GM18868 (cell line): ENCODE measurements around the gene TDP1.
A peak's percentile ranks its signal among the peaks of the same experiment; 100 is the strongest.
"Not testable (repeated sequence)": the region's sequence is repeated elsewhere in the genome, so short reads cannot be mapped to it uniquely, and the experiment has no call there.

Source experiments
- ATAC-seq: cut with Tn5 transposase; IDR thresholded peaks from one replicate; pipeline ENCODE4 v1.9.1; 2021; ENCODE audit warnings: mild to moderate bottlenecking, moderate library complexity; ENCODE audit not compliant: unreplicated experiment

Gene TDP1

DNA sequence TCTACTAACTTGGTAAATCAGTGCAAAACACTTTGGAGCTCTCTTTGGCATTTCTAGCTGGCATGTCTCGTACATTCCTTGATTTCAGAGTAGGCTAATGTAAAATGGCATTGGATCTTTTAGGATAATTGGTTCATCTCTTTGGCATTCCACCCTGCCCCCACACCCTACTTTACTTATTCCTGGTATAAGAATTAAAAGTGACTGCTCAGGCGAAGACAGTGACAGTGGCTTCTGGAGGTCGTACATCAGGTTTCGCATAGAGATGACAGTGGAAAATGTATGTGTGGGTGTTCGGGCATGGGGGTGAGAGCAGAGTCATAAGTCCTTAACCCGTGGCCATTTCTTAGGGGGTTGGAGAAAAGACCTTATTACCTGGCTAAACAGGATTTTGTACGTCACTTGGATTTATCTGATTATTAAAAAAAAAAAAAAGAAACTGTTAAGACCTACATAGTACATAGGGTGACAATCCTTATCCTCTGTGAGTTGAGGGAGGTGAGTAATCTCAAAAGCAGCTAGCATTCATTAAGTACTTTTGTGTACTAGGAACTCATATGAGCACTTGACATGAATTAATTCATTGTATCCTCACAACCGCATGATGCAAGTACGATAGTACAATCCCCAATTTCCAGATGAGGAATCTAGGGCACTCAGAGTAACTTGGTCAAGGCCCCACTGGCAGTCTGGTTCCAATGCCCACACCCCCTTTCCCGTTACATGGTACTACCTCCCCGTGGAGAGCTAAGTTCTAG, 83.7 kb downstream of the TDP1 start:
- ATAC-seq = no peak

DNA sequence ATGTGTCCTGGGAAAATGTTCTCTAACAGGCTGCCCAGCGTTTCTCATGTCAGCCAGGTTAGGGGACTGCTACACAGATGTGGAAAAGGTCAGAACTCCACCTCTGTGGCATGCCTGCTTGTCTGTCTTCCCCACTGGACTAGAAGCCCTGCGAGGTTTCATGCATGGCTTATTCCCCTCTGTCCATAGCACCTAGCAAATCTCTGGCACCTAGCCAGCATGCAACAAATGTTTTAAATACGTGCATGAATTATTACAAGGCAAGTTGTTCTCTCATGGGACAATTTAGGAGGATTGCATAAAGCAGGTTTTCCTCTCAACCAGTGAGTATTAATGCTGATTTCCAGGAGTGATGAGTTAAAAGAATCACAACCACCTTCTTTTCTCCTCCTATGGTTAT, 84.7 kb downstream of the TDP1 start:
- no peak for ATAC-seq

DNA sequence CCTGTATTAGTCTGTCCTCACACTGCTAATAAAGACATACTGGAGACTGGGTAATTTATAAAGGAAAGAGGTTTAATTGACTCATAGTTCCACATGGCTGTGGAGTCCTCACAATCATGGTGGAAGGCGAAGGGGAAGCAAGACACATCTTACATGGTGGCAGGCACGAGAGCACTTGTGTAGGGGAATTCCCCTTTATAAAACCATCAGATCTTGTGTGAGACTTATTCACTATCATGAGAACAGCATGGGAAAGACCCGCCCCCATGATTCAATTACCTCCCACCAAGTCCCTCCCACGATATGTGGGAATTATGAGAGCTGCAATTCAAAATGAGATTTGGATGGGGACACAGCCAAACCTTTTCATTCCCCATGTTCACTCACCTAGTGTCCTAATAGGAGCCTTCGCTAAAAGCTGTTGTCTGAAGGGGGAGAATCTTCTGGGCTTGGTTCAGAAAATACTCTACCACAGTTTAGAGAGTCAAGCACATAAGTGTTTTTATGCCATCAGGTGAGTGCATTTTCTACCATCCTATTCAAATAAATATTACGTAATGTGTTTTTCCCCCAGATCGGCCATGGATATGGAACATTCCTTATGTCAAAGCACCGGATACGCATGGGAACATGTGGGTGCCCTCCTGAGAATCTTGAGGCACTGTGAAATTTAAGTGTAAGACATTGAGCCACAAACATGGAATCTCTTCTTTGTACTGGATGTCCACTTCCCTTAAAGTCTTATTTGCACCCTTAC, 86.9 kb downstream of the TDP1 start:
- ATAC-seq = no peak

DNA sequence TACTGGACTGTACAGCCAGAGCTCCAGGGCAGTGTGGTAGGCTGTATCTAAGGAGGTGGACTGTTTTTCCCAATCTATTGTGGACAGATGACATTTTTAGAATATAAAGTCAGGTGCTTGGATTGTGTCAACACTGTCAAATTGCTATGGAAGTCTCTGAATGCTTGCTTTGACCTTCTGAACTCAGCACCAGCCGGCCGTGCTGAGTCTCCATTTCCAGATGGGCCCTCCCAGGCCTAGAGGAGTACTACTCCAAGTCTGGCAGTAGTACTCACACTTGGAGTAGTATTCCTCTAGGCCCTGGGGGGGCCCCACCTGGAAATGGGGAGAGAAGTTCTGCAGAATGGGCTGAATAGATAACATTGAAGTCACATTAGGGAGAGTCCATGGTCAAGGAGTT, 89.9 kb downstream of the TDP1 start:
- no peak for ATAC-seq

DNA sequence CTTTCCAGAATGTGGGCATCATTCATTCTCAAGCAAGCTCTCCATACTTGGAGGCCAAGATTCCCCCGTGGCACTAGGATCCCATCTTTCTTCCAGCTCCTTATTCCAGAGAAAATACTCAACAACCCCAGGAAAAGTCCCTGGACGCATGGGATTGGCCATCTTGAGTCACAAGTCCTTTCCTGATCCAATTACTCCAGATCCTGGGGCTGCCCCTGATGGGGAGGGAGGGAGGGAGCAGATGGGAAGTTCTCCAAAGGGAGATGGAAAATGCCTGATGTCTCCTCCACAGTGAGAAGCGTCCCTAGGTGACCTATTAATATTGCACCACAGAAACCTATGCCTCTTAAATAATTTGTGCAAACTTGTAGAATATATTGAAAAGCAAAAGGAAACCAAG, 93.7 kb downstream of the TDP1 start:
- ATAC-seq = no peak

DNA sequence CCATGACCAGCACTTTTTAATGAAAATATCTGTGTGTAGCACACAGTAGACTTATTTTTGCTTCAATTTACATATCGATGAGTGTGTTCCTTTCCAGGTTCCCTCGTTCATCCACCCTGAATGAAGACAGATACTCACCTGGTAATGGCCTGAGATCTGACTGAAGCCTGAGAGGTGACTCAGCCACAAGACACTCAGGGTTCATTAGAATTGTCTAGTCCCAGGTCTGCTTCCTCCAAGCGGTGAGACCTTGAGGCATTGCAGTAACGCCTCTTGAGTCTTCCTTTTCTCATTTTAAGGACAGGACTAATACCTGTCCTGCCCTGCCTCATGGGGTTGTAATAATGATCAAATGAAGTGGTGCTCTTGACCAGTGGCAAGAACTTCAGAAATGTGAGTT, 94.5 kb downstream of the TDP1 start:
- ATAC-seq = no peak

DNA sequence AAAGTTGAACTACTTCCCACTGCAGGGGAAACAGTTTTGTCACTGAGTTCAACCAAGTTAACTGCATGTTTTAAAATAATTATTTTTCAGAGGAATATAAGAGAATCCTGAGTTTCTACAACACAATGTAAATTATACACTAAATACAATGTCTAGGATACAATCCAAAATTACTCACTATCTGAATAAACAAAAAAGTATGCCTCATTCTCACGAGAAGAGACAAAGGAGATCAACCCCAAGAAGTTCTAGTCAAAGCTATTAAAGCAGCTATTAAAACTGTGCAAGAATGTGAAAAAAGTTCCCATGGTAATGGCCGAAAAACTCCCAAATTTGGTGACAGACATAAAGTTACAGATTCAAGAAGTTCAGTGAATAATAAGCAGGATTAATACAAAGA, 97.3 kb downstream of the TDP1 start:
- no peak for ATAC-seq

DNA sequence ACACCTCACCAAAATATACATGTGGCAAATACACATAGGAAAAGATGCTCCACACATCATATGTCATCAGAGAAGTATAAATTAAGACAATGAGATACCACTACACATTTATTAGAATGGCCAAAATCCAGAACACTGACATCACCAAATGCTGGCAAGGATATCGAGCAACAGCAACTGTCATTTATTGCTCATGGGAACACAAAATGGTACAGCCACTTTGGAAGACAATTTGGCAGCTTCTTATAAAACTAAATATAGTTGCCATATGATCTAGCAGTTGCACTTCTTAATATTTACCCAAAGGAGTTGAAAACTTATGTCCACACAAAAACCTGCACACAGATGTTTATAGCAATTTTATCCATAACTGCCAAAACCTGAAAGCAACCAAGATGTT, 99.1 kb downstream of the TDP1 start:
- no peak for ATAC-seq

DNA sequence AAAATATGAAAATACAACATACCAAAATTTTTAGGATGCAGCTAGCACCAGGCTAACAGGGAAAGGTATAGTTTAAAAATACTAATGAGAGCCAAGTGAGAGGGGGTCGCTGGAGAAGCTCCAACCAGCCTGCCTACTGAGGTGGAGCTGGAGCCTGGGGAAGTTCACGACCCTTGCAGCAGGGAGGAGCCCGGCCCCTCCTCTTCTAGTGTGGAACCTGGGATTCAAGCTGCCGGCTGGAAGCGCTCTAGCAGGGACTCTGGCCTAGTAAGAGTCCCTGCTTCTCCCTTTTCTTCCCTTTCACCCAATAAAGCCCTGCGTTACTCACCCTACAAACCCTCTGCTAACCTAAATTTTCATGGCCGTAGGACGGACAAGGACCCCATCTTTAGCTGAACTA, 101.1 kb downstream of the TDP1 start:
- no peak for ATAC-seq

DNA sequence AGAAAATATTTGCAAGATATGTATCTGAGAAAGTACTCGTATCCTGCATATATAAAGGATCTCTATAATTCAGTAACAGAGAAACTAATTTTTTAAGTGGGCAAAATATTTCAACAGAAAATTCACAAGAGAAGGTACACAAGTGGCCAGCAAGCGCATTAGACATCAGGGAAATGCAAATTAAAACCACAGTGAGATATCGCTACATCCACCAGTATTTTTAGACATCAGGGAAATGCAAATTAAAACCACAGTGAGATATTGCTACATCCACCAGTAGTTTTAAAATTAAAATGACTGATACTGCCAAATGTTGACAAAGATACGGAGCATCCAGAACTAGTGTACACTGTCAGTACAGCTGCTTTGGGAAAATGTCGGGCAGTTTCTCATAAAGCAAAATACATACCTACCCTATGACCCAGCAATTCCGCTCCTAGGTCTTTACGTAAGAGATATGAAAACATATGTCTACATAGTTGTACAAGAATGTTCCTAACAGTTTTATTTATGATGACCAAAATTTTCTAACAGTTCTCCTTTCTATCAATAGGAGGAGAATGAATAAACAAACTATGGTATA, 103.2 kb downstream of the TDP1 start:
- ATAC-seq = no peak

DNA sequence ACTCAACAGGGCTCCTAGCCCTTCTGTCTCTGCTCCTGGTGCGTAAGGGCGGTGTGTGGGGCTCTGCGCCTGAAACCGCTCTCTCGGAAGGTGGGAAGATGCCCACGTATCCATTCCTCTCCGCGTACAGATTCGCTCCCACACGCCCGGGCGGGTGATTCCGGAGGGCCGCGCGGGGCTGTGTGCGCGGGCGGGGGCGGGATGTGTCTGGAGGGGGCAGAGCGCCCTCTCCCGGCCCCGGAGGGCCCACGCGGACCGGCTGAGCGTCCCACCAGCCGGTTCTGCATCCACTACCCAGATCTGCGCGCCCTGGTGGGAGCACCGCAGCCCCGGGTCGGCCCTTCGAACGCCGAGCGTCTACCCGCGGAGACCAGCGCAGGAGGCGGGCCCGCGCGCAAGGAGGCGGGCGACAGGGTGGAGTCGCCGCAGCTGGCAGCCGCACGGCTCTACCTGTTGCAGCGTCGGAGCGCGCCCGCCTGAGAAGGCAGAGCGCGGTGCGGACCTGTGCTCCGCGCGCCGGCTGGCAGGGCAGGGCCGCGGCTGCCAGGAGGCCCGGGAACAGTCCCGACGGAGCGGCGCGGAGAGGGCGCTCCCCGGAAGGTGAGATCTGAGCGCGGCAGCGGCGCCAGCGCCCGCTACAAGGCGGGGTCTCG, 104.7 kb downstream of the TDP1 start:
- ATAC-seq = peak; percentile 78

DNA sequence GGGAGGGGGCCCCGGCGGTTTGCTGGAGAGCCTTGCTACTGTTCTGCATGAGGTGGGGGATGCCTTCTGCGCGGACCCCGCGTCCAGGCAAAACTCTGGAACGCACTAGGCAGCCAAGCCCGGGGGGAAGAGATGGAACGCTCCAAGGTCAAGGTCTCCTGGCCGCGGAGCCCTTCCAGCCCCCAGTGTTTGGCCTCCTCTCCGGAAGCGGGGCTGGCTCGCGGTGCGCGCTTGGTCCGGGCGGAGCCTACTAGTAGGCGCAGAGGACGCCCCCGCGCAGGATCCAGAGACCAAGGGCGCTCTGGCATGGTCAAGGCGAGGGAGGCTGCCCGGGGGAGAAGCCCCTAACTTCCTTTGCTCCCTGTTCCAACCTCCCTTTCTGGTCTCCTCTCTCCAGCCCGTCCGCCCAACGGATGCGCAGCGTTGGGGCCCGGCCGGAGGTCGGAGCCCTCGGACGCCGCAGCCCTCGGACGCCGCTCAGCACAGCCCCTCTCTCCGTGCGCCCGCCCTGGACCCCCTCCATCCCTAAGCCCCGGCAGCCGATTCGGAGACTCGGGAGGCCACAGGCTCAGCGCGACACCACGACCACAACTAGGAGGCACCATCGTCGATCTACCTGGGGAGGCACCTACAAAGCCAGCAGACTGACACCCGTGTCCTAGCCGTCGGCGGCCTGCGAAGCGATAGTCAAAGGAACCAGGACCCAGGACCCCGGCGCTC, 105.4 kb downstream of the TDP1 start:
- peak; percentile 5 for ATAC-seq

DNA sequence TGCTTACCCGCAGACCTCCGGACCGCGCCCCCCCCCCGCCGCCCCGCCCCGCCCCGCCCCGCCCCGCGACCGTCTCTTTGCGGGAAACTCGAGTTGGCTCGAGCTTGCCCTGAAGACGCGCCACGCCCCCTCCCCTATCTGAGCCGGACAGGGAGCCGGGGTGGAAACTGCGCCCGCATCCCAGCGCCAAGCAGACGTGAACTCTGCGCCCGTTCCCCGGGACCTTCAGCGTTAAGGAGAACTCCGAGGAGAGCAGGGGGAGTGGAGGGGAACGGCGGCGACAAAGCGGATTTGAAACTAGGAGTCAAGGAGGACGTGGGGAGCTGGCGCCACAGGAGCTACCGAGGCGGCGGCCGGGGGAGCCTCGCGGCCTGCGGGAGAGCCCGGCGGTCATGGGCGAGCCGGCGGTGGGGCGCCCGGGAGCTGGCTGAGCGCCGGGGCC, 106.0 kb downstream of the TDP1 start, which contains the start of gene KCNK13:
TSS of gene KCNK13 (plus strand) at position 310 of the 442 bp plus-strand sequence. CDS start 212 bp downstream, outside the sequence.
- no peak for ATAC-seq

DNA sequence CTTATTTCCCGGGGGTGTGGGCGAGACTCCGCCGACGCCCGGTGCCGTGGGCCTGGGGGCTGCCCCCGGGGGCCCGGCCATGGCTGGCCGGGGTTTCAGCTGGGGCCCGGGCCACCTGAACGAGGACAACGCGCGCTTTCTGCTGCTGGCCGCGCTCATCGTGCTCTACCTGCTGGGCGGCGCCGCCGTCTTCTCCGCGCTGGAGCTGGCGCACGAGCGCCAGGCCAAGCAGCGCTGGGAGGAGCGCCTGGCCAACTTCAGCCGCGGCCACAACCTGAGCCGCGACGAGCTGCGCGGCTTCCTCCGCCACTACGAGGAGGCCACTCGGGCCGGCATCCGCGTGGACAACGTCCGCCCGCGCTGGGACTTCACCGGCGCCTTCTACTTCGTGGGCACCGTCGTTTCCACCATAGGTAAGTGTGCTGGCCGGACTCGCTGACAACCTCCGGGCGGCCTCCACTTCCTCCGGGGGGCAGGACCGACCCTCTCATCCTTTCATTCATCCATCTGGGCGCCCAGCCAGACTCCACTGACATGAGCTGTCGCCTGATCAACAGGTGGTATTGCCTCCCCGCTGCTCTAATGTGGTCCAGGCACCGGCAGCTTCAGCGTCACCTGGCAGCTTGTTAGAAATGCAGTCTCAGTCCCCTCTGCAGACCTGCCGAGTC, 106.5 kb downstream of the TDP1 start:
- no peak for ATAC-seq

DNA sequence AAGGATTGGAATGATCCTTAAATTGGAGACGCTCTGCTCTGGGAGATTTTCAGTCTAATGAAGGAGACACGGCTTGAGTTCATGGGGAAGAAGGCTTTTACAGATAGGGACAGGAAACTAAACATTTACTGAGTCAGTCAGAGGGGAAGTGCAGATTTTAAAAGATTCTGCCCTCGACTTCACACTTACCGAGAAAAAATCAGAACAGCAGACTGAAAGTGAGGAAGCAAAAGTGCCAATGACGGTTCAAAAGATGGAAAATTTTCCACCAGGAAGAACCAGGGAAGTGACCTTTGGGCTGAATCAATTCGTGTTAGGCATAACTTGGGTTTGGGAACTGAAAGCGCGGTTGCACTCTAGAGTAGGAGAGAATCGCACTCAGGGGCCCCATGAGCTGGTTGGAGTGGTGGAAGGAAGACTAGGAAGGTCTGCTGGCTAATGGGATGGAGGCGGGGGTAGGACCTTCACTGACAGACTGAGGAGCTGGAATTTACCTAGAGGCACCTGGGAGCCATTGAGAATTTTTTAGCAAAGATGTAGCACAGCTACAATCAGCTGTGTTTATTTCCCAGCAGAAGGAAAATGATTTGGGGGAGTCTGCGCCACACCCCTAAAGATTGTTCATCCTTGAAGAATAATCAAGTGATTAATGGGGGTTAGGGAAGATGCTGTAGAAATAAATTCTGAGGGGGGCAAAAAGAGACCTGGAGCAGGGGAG, 107.3 kb downstream of the TDP1 start:
- no peak for ATAC-seq

DNA sequence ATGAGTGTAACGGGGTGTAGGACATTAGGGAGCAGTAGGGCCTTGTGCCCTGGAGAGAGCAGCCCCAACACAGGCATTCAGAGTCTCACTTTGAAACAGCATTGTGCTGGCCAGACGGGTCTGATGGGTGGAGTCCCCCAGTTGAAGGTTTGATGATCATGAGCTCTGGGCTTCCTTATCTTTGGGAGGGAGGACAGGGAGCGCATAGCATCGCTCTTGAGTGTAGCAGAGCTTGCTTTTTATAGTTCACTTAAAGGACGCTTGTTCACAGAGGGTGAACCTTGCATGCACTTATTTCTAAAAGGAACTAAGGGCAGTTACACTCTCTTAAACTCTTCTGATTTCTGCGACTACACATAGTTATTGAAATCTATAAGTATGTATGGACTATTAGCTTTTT, 116.6 kb downstream of the TDP1 start:
- no peak for ATAC-seq

DNA sequence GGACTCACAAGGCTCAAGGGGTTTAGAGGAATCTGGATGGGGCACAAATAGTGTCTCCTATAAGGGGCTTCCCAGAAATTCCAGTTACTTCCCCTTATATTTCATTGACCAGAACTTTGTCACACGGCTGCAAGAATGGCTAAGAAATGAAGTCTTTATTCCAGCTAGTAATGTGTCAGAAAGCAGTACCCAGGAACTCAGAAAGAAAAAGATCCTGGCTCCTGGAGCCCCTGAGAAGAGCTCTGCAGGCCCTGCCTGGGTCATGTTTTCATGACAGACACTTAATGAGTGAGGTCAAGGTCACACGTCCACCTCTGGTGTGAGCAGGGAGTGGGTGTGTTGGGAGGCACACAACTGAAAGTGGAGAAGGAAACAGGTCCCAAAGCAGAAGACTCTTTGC, 123.8 kb downstream of the TDP1 start:
- no peak for ATAC-seq

DNA sequence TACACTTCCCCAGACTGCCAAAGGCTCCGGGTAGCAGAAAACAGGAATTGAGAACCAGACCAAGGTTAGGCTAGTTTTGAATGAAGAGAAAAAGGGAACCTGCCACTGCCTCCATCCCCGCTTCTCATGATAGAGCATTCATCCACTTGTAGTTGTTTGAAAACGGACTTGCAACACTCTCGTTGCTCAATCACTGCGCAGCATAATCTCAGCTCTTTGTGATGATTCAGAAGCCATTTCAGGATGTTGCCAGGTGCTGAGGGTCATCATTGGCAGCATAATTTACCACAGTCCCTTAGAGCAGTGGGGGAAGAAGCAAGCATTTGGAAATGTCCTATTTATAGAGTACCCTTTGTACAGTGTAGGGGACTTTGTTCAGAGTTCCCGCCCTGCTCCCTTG, 131.7 kb downstream of the TDP1 start:
- peak; percentile 49 for ATAC-seq

DNA sequence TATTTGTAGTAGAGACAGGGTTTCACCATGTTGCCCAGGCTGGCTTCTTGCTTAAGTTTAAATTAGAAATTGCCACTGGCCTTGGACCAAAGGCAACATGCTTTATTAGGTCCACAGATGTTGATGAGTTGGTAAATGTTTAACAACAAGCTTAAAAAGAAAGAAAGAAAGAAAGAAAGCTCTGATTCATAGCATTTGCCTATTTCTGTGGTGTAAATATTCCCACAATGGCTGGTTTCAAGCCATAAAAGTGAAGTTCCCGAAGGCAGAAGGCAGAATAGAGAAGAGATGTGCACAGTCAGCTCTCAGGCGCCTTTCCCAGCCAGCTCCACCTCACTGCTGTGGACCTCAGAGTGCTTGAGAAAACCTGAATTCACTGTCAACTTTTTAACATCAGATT, 132.4 kb downstream of the TDP1 start:
- ATAC-seq = no peak

DNA sequence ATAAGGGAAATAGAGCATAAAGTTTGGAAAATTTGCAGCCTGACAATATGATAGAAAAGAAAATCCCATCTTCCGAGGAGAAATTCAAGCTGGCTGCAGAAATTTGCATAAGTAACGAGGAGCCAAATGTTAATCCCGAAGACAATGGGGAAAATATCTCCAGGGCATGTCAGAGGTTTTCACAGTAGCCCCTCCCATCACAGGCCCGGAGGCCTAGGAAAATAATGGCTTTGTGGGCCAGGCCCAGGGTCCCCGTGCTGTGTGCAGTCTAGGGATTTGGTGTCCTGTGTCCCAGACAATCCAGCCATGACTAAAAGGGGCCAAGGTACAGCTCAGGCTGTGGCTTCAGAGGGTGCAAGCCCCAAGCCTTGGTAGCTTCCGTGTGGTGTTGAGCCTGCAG, 133.8 kb downstream of the TDP1 start:
- ATAC-seq = not testable (repeated sequence)
